Renal pelvis (tissue), 4 donors: ENCODE measurements around the gene CAPZB. TPM values are rescaled to one million over a fixed set of nuclear protein-coding genes. Genes with fewer than 3 reads are reported as not detected.

Experiments used
- DNase-seq: peaks from one replicate; pipeline ENCODE4 v3.0.0-alpha.2; 2013
- polyA plus RNA-seq, 3 donors: library from polyadenylated mRNA; unstranded; fragments of 120-200 nt; gene quantifications; one replicate each; pipeline ENCODE4 v1.2.1, GENCODE V29; 2013; ENCODE audit not compliant: insufficient read length in 3 of 3

Gene CAPZB
- polyA plus RNA-seq, 3 donors: 225 to 275 (median 245) TPM

DNA sequence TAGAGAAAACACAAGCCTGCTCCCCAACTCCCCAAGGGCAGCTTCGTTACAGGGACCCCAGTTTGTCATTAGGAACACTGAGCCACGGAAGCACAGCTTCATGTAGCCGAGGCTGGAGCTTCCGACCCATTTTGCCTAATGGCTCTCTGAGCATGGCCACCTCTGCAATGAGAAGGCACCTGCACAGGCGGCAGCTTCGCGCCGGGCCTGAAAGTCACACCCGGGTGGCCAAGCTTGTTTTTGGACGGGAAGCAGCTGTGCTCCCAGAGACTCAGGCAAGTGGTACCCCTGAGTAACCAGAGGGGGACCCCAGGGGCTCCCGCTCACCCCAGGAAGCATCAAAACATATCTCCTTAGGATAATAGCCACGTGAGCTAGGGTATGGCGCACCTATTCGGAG is 92.3 kb downstream of the CAPZB start:
- no peak for DNase-seq

DNA sequence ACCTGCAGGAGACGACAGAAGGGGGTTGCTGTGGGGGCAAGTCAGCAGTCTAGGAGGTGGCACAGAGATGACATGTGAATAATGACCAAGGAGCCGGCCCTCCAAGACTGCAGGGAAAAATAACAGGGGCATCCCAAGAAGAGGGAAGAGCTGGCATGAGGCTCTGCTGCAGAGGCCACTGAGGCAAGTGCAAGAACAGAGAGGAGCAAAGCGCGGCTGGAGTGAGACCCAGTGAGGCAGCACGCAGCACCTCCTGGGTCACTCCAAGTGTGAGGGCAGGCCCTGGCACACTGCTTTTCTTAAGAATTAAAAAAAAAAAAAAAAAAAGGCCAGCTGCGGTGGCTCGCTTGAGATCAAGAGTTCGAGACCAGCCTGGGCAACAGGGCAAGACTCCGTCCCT is 93.1 kb downstream of the CAPZB start:
- no peak for DNase-seq

DNA sequence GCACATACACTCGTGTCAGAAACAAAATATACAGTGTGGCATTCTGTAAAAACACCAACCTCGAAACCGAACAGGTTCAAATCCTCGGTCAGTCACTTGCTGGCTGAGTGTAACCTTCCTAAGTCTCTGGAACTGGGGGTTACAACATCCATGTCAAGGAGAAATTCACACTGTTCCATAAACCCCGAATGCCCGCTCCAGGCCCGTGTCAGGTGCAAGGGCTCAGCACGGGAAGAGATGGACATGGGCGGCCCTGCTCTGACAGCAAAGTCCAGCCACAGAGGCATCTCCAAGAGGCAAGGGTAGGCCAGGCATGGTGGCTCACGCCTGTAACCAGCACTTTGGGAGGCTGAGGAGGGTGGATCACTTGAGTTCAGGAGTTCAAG is 93.8 kb downstream of the CAPZB start:
- DNase-seq: no peak

DNA sequence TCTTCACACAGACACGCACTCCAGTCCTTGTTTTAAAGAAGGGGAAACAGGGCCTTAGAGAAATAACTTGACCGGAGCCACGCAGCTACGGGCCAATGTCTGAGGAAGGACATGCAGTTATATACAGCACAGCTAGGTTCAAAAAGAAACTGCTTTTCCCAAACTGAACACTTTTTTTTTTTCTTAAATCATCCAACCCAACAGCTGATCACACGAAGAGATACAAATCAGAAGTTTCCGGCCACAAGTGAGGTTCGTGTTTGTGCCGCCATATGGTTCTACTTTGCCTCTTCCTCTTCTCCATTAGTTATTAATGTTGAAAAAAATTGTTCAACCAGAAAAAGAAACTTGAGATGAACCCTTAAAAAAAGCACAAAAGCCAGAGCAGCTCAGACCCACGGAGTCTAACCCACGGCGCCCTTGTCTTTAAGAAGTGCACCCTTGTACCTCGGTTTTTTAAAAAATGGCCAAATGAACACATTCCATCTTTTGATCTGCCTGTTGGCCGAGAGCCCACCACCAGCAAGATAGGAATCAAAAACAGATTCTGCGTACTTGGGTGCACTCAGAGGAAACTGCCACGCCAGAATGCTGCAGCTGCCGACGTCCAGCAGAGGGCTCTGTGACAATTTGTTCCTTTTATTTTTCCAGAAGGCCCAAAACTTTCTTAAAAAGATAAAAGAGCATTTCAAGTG is 94.3 kb downstream of the CAPZB start:
- peak; percentile 73 for DNase-seq

DNA sequence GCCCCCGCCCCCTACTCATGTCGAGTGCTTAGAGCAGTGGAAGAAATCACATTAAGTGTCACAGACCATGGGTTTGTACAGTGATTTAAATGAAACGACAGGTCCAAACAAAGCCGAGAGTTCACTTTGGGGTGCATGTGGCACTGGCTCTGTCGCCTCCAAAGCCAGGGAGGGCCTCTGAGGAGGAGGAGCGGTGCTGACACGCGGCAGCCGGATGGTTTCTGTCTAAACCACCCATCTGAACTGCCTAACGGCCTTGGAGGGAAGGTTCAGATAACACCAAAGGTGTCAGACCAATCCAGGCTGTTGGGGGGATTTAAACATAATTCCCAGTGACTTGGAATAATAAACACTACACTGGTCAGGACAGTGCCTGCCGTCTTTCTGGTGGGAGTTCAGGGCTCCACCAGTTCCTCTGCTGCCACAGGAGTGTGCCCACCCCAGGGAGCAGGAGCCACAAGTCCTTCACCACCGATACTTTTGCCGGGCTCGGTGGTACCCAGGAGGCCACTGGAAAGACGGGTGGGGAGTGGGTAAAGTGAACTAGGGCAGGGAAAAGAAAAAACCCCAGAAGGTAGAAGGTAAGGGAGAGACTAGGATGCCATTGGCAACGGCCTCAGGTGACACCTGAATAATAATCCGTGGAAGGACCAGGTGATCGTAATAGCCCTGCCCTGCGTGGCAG is 95.0 kb downstream of the CAPZB start:
- DNase-seq: peak; percentile 55

DNA sequence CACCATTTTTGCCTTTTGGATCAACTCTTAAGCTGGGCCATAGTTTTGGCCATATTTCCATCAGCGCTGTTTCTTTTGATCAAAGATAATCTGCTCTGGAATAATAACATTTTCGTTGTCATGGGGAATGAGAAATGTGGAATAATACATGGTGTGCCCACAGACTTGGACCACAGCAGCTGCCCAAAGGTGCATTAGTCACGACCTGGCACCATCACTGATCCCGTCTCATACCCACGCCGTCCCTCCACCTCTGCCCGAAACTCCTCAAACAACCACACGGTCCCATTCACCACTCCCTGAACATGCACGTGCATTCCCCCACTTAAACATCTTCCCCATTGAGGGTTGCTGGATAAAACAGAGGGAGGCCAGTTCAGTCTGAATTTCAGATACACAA is 96.4 kb downstream of the CAPZB start:
- DNase-seq: no peak

DNA sequence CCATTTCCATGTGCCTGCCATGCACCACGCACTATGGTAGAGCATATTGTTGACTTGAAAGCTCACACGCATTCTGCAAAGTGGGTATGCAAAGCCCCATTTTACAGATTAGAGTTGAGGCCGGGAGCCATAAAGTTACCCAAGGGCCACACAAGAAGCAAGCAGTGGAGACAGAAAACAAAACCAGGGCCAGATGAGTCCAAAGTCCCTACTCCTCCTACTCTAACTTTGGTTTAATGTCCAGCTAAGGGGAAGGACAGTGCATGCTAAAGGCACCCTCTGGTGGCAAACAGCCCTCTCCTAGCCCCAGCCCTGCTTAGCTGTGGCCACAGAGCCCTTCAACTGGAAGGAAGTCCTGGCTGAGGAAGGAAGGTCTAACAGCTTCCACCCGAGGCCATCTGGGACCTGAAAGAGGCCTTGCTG is 98.3 kb downstream of the CAPZB start:
- DNase-seq: no peak

DNA sequence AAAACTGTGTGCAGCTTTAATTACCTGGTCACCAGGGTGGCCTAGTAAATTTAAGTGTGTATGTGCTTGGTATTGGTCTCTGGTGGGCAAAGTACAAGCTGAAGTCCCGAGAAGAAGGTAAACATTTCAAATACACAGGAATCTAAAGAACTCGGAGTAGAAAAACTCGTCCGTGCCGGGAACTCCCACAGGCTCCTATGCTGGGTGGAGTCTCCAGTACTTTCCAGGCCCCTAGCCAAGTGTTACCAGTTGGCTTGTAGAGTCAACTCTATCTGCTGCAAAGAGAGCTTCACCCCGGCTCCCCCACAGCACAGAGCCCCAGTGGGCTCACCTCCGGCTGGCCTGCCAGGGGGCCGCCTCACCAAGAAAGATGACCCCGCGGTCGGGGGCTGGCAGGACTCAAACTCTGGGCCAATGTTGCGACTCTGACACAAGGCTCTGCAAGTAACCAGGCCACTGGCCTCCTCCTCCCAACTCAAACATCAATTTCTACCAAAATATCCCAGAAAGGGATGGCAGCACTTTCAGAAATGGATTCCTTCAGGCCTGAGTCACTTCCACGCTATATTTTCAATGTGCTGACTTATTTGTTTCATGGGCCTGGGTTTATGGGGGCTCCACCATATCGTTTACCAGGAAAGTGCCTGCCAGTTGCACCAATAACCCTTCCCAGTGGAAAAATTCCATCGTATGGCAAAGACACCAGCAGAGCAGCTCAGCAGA is 99.3 kb downstream of the CAPZB start:
- no peak for DNase-seq

DNA sequence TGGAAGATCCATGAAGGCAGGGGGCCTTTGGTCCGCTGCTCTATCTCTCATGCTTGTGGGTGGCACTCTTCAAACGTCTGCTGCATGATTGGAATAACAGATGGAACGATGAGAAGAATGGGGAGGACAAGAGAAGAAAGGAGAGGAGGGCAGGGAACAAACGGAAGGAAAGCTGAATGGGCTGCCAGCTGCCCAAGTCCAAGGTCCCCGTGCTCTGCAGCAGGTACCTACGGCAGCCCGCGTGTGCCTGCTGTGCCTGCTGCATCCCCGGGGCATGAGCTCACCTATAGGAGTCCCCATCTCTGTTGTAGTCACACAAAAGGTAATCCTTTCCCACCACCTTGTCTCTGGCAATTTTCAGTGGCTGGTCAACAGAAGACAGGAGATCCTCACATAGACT is 100.1 kb downstream of the CAPZB start:
- no peak for DNase-seq

DNA sequence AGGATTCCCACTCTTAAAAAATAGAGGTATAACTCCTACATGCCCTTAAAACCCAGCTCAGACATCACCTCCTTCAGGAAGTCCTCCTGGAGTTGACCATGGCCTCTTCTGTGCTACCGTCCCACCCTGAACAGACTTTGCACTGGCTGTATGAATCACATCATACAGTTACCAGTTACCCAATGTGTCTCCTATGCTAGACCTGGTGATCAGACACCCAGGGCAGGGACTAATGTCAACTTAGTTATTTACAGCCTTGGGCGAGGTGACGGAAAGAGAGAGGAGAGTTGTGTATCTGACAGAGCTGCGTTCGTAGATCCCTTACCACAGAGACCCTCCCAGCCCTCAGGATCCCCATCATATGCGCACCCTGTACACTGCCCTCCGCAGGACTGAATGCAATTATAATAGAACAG is 100.6 kb downstream of the CAPZB start:
- no peak for DNase-seq

DNA sequence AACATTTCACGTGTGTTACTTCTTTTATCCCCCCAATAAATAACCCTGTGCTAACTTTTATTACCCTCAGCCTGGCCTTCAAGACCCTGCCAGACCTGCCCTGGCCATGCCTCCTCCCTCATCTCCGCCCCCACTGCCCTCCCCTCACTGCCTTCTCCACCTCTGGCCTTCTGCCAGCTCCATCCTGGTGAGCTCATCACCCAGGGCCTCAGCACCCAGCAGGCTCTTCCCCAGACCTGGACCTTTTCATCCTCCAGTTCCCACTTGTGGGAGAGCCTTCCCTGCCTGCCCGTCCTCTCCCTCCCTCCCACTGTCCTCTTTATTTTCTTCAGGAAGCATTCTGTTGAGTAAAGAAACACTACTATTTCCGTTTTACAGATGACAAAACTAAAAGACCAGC is 101.2 kb downstream of the CAPZB start:
- no peak for DNase-seq

DNA sequence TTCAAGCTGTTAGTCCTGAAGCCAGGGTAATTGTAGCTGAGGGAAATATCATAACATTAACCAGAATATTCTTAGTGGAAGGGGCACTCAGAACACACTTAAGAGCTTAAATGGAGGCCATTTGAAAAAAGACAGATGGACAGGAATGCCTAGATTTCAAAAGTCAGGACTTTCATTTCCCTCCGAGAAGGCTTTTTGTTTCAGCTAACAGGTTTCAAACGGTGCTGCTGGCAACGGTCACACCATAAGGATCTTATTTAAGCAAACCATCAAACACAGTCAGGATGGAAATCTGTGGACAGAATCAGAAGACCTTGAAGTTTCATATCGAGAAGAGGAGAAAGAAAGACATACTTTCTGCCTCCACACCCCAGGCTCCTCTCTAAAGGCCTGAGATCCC is 103.1 kb downstream of the CAPZB start:
- DNase-seq: no peak

DNA sequence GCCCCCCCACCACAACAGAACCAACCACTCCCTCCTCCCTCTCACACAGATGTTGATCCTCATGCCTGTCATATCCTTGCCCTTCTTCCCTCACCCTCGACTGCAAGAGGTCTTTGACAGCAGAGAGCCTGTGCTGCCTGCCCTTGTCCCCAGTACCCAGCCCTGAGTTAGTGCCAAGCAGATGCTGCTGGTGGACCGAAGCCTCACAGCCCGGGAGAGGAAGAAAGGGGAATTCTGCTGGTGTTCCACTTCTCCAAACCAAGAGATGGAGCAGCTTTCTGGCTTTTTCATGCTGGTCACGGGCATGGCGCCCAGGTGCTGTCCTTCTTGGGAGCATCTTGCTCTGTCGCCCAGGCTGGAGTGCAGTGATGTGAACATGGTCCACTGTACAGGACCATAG is 104.1 kb downstream of the CAPZB start:
- no peak for DNase-seq

DNA sequence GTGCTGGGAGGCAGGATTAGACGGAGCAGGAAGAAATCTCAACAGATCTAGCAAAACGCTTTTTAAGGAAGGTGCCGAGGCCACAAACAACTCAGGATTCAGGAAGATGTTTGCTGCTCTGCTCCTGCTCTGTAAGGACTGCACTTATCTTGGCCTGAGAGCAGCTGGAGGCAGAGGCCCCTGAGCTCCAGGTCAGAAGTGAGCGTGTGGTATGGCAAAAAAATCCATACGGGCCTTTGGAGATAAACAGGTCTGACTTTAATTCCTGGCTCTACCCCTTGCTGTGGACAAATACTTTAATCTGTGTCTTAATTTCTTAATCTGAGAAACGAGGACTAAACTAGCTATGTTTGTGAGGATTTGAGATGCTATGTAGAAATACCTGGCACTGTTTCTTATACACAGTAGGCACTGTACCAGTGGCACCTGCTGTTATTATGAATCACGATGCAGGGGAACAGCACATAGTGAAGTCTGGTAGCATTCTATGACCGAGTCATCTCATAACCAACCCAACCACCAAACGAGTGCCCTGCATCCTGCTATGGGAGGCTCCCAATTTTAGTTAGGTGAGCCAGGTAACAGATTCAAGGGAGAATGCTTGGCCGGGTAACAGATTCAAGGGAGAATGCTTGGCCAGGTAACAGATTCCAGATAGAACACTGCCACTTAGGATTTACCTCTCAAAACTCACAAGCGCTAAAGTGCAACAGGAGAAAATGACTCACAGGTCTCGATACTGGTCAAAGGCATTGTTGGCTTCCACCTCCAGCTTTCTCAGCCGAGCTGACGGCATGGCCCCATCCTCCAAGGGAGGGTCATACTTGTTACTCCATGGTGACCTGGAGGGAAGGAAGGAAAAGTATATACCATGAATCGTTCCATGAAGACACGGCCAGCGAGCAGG is 107.3 kb downstream of the CAPZB start:
- DNase-seq: no peak

DNA sequence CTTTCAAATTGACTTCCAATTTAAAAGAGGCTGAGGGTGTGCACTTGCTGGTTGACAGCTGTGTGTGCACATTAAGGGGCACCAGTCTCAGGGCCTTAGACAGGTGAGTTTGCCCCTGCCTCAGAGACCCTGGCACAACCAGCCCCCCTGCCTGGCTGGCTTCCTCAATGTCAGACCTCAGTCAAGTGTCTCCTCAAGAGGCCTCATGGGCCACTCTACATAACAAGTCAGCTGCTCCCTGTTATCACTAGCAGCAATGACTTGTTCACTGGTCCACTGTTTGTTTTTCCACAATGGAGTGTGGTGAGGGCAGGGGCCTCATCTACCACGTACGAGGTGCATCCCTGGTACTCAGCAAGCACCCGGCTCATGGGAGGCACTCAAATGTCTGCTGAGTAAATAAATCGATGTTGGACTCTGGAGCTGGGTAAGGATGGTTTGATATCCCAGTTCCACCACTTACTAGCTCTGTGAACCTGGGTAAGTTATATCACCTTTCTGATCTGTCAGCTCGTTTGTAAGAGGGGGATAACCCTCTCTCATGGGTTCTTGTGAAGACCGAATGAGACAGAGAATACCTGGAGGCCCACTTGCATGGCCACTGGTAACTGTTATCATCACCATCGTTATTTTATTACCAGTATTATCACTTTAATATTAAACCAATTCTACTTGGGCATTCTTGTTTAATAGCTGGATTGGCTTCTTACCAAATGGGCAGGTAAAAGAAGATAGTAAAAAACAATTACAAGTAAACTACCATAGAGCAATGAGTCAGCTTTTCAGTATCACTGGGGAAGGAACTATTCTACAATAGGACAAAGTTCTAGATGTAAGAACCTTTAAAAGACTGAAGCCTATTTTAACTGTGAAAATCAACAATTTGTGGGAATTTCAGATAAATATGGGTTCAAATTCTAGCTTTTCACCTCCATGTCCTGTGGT is 108.6 kb downstream of the CAPZB start:
- no peak for DNase-seq

DNA sequence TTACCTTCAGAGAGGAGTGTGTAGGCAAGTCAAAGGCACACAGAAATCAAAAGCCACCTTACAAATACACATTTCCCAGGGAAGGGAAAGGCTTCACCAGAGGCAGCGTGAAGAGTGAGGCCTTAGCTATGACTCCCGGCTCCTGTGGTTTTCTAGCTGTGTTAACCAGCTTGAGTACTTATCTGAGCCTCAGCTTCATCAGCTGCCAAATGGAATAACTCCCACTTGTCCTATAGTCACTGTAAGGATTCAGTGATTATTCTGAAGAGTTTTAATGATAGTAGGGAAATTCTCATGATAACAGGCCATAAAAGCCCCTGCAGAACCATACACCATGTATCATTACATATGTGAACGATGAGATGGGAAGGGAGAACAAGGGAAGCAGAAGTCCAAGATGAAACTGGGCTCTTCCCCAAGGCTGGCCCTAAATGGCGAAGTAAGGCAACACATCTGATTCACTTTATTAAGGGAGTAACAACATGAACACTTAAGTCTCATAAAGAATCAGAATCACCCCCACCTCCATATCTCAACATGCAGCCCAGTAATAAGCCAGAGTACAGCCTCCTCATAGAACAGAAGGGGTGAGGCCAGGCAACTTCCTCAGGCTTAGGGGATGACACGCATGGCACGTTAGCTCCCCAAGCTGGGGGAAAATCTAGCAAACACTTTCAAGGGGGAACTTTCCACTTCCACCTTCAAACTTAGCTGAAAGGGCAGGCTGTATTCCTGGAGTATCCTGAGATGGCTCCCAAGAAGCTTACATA is 109.5 kb downstream of the CAPZB start:
- DNase-seq: no peak

DNA sequence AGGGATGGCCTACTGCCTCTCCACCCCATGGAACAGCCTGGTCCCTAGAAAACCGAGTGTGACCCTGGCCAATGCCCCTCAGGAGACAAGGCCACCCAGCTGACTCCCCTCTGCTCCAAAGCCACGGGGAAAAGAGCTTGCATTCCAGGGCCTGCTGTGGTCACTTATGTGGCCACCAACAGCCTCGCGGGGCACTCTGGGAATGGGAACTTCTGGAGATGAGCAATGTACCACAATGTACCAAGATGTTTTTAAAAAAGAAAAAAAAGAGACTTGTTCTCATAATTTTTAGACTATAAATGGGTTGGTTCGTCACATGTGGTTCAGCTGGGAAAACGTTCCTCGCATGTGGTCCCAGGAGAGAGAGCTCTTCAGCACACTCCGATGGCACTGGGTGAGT is 110.4 kb downstream of the CAPZB start:
- DNase-seq: no peak

DNA sequence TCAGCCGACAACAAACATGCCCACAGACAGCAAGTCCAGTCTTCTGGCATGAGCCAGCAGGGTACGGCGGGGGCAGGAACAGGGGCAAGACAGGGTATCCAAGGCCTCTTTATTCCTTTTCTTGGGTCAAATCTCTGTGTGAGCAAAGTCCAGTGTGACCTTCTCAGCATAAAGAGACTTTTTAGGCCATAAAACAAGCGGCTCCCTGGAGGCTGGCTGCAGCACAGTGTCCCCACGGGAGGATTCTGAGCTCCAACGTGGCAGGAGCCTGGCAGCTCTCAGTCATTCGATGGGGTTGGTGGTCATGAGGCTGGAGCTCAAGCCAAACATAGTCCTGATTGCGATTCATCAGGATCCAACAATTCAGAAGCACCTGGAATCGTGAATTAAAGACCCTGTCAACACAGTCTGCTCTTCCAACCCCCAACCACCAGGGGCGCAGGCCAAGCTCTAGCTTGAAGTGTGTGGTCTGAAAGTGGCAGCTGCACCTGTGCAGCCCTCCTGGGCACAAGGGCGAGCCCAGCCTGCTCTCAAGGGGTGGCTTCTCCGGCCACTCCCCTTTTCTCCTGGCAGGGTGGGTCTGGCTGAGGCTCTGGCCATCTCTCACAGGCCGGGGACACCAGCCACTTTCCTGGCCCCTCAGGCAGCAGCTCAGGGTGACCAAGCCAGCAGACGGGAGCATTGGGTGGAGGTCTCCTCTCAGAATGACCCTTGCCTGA is 111.1 kb downstream of the CAPZB start:
- DNase-seq: no peak
